HG03108 (cell line): ENCODE data around the gene SLC22A15.

Experiments used
- ATAC-seq: cut with Tn5 transposase; IDR thresholded peaks from one replicate; pipeline ENCODE4 v1.9.1; 2021; ENCODE audit warnings: moderate library complexity; ENCODE audit not compliant: unreplicated experiment

SLC22A15 gene

DNA sequence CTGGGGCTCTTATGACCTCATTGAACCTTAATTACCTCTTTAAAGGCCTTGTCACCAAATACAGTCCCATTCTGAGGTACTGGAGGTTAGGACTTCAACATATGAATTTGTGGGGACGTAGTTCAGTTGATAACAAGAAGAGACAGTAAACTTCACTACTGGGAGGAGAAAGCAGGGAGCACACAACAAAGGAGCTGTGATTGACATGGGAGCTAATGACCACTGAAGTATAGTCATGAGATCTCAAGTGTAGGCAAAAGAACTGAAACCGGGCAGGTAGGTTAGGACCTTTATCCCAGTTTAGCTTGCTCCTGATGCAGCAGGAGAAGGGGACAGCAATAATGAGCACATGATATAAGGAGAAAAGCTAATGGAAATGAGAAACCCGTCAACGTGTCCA lies 123.1 kb downstream of the SLC22A15 start:
- ATAC-seq: no peak

DNA sequence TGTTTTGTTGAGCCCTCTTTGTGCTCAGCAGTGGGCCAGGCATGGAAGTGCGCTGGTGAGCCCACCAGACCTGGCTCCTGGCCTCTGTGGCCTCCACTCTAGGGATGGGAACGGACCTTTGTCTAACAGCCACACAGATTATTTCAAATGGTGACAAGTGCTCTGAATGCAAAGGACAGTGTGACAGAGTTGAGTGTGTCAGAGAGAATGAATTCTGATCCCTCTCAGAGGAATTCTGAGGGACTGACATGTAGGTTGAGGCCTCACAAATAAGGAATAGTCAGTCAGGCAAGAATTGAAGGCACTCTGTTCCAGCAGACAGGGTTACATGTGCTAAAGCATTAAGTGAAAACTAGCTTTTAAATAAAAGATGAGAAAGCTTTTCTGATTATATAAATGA lies 123.6 kb downstream of the SLC22A15 start:
- no peak for ATAC-seq

DNA sequence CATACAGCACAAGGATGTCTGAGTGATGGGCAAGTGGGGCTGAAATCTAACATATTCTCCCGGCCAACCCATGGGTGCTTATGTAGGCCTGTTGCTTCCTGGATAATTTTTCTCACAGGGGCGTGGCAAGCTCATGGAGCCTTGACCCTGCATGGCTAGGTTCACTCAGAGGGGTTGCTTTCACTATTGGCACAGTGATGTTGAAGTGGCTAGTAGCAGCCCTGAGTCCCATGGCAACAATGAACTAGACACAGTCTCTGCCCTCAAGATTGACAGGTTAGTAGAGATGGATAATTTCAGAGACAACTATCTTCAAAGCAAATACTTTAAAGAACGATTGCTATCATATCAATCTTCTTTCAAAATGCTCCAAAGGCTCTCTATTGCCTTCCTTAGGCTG lies 128.4 kb downstream of the SLC22A15 start:
- no peak for ATAC-seq

DNA sequence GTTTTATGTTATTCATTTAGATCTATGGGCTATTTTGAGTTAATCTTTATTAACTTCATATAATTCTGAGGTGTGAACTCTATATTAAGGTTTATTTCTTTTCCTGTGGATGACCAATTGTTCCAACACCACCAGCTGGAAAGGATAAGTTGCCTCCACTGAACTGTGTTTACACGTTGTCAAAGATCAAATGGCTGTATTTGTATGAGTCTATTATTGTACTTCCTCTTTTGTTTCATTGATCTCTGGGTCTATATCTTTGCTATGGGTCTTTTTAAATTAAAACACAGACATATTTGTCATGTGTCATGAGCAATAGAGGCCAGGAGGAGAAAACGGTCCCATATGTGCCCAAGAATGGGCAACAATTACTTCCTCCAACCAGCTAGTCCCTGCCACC lies 129.7 kb downstream of the SLC22A15 start:
- no peak for ATAC-seq

DNA sequence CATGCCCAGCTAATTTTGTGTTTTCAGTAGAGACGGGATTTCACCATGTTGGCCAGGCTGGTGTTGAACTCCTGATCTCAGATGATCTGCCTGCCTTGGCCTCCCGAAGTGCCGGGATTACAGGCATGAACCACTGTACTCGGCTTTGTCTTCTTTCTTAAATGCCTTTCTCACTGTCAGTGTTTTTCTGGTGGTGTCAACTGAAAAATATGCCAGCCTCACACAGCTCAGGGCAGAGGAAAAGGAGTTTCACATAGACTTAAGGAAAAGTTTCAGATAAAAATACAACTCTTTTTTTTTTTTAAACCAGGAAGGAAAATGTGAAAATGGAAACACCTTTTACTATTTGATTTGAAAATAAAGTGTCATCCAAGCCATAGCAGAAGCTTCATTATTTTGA lies 130.3 kb downstream of the SLC22A15 start:
- ATAC-seq: no peak

DNA sequence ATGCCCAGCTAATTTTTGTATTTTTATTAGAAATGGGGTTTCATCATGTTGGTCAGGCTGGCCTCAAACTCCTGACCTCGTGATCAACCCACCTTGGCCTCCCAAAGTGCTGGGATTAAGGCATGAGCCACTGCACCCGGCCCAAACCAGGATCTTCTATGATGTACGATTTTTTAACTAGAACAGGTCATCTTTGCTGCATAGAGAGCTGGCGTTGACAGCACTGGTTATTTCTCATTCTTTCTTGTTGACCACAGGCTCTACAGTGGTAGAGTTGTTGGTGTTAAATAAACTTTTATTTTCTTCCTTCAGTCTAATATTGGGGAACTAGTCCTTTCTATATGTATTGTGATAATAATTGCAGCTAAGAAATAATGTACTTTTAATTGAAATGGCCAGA lies 131.1 kb downstream of the SLC22A15 start:
- no peak for ATAC-seq

DNA sequence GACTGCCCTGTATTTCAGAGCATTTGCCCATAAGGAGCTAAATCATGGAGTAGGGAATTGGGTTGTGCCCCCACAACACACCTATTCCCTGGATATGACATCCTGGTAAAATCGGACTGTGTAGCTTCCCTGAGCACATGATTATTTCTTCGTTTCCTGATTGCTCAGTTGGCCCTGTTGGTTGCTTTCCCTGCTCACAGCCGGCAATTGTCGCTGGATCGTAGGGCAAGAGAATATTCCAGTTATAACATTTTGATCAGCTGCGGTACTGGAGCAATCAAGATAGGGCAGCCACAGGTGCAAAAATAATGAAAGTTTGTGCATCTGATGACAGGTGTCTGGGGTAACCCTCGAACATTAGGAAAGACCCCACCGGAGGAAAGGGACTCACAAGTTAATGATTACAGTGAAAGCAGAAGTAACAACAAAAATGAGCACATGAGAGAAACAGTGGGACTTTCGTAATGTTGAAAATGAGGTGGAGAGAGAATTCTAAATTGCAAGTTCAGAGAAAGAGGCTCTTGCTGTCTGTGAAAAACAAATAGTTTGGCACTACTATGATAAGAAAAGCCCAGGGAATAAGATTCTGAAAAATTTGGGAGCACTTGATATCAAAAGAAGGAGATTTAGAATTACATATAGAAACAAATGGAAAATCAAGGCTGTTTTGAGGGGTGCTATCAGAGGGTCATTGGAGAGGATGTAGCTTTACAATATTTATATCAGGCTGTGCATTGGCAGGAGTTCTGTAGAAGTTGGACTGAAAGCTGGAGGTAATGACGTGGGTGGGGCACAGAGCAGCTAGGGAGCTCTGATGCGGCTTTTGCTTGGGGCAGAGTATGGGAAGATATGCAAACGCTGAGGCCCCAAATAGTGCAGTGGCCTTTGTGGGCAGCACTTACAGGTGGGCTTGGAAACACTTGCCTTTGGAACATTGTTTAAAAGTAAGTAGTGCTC lies 134.5 kb downstream of the SLC22A15 start, which contains the start of gene MAB21L3:
MAB21L3 (plus strand) TSS at position 833 of the 957 bp plus-strand sequence. CDS start 1,217 bp downstream, outside the sequence.
- ATAC-seq: peak; percentile 76

DNA sequence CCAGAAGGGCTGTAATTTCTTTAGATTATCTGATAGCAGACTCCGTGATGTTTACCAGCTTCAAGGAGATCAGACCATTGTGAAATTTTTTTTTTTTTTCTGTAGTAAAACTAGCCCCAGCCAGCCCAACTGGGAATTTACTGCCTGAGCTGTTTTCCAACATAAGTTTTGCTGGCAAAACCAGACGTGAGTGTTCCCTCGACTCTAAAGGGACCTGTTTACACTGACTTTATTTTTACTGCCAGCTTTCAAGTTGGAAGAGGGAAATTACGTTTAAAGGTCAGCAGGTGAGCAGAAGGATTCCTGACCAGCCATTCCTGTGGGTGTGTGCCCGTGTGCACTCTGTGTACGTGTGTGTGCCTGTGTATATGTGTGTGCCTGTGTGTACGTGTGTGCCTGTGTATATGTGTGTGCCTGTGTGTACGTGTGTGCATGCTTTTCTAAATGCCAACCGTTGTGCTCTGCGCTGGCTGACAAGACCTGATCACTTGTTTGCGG lies 135.3 kb downstream of the SLC22A15 start:
- ATAC-seq: no peak

DNA sequence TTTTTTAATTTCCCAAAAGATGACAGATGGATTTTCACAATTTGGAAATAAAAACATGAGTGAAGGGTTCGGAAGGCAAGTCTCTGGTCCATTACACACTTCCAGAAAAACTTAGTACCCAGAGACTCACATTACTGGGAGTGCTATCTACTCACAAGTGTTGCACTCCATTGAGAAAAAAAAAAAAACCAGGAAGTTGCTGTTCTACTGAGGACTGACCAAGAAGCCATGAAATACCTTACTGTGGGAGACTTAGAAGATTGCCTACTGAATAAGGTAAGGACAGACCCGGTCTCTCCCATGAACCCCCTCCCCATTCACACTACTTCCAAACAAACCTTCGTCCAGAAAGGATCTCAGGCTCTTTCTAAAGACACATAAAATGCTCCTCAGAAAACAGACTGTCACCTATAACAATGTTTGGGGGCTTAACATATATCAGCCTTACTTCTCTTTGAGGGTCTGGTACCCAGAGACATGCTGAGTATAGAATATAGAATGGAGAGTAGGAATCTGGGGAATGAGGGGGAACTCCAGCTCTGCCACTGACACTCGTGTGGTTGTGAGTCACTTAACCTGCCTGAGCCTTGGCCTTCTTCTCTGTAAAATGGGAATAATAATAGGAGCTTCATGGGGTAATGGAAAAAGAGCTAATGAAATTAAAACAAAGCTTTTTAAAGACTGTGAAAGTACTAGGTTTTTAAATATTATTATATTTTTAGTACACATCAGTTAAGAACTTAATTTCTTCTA lies 136.3 kb downstream of the SLC22A15 start:
- no peak for ATAC-seq

DNA sequence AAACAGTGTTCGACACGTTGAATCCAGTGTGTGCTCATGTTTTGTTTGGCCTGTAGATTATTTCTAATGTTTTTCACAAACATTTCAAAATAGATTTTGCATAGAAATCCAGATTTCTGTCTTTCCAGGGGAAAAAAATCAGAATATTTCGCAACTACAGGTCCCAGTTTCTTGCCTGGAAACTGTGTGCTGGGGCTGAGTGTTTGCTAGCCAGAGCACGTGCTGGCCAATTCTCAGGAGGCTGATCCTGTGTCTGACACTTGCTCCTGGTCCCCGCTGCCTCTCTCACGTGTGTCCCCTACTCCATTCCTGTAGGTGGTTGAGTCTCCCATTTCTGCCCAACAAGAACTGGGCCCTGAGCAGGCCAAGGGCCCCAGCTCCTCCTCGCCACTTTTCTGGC lies 137.3 kb downstream of the SLC22A15 start:
- ATAC-seq: no peak

DNA sequence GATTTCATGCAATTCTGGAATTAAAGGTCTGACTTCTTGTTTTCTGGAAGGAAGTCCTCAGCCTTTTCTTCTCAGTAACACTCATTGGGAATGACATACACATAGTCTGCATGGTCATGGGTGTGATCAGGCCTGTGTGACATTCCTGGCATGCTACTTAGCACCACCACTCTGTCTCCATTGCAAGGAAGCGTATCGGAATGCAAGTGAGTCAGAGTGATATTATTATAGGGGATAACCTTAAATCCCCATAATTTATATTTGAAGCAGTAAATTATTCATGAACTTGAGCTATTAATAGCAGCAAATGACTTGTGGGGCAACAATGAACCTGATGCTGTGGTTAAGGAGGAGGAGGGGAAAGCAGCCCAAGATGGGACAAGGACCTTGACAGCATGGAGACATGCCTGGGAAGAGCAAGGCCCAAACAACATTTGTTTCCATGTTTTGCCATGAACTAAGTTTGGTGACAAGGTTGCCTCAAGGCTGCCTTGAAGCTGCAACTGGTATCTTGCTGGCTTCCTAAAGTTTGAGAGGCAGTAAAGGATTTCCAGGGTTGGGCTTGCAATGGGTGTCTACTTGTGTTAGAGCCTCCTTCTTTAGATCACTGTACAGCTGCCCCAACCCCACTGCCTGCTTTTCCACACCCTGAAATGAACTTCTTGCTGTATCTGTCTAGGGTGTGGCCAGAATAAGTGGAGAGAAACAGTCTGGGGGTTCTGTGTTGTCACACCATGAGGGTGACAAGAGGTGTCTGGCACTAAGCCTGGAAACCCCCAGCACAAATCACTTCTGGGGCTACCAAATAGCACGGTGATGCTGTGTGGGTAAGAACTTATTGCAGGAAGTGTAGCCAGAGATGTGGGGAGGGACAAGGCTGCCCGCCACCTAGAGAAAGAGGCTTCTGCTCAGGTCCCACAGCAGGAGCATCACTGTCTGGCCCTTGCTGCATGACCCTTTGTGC lies 139.4 kb downstream of the SLC22A15 start:
- no peak for ATAC-seq

DNA sequence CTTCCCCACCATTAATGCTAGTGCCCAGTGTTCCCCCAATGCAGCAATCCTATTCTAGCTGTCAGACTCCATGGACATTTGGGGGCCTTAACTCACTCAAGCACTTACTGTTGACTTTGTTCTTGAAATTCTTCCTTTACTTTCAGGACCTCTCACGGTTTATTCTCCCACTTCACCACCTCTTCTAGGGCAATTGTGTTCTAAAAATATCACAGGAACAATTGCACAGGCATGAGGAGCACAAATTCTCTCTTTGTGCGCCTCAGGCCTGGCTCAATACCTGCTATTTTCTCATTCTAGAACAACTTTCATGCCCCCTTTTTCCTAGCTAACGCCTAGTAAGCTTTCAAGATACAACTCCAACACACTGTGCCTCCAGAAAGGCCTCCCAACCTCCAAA lies 142.2 kb downstream of the SLC22A15 start:
- ATAC-seq: no peak
